HepG2 (cell line): Measurements from ENCODE around the gene TBXAS1. TPM values are rescaled to one million over a fixed set of nuclear protein-coding genes. Genes with fewer than 3 reads are reported as not detected.

Experiments used
- CHD4 ChIP-seq: fragments of 200-600 bp; sonication (generic); IDR thresholded peaks from 2 replicates; pipeline ENCODE4 v1.7.0; 2017; ENCODE audit warnings: mild to moderate bottlenecking, low read length, borderline replicate concordance
- GATAD1 ChIP-seq: IDR thresholded peaks from 2 replicates; pipeline ENCODE4 v1.6.1; 2016; ENCODE audit warnings: missing genetic modification reagents, missing compliant biosample characterization
- NFKBIZ ChIP-seq: IDR thresholded peaks from 2 replicates; pipeline ENCODE4 v1.6.1; 2018; ENCODE audit warnings: missing genetic modification reagents, missing compliant biosample characterization
- REPIN1 ChIP-seq: sonication (generic); formaldehyde crosslinking; IDR thresholded peaks from 2 replicates; pipeline ENCODE4 v1.8.0; 2022; ENCODE audit warnings: missing genetic modification reagents, low read depth, mild to moderate bottlenecking, borderline replicate concordance
- RXRA ChIP-seq: sonication (generic); formaldehyde crosslinking; IDR thresholded peaks from 2 replicates; pipeline ENCODE4 v1.5.1; 2020; ENCODE audit warnings: missing genetic modification reagents
- SIN3A ChIP-seq: IDR thresholded peaks from 2 replicates; pipeline ENCODE4 v1.6.1; 2011; ENCODE audit warnings: low read depth, mild to moderate bottlenecking, control low read depth, low read length, borderline replicate concordance
- SIX1 ChIP-seq: sonication (generic); formaldehyde crosslinking; IDR thresholded peaks from 2 replicates; pipeline ENCODE4 v1.4.0; 2020; ENCODE audit warnings: missing genetic modification reagents, borderline replicate concordance
- SP1 ChIP-seq, 2 experiments: fragments of 450-650 bp in 1 of 2; sonication (generic) in 1 of 2; formaldehyde crosslinking in 1 of 2; IDR thresholded peaks; 2 replicates each; pipeline versions ENCODE4 v1.4.0 to v1.6.1; 2016 to 2020; ENCODE audit warnings: missing genetic modification reagents in 1 of 2
- SUZ12 ChIP-seq: fragments of 150-350 bp; IDR thresholded peaks from 2 replicates; pipeline ENCODE4 v1.6.1; 2014; ENCODE audit warnings: low read depth, low read length
- TRIM24 ChIP-seq: sonication (generic); formaldehyde crosslinking; IDR thresholded peaks from 2 replicates; pipeline ENCODE4 v1.8.0; 2022; ENCODE audit warnings: mild to moderate bottlenecking, missing genetic modification reagents
- YEATS2 ChIP-seq: sonication (generic); formaldehyde crosslinking; IDR thresholded peaks from 2 replicates; pipeline ENCODE4 v1.4.0; 2020; ENCODE audit warnings: missing genetic modification reagents, borderline replicate concordance
- ZHX2 ChIP-seq, 2 experiments: sonication (generic) in 1 of 2; formaldehyde crosslinking in 1 of 2; IDR thresholded peaks; 2 replicates each; pipeline versions ENCODE4 v1.6.1 to v1.9.0; 2014 to 2022; ENCODE audit warnings: antibody characterized with exemption in 1 of 2, borderline replicate concordance in 1 of 2, inconsistent platforms in 1 of 2, low read depth in 1 of 2, missing genetic modification reagents in 1 of 2
- ZNF160 ChIP-seq: sonication (generic); formaldehyde crosslinking; IDR thresholded peaks from 2 replicates; pipeline ENCODE4 v1.8.0; 2022; ENCODE audit warnings: mild to moderate bottlenecking, inconsistent platforms, missing genetic modification reagents
- ZNF224 ChIP-seq: sonication (generic); formaldehyde crosslinking; IDR thresholded peaks from 2 replicates; pipeline ENCODE4 v1.5.0; 2020; ENCODE audit warnings: mild to moderate bottlenecking, missing genetic modification reagents
- ZNF556 ChIP-seq: sonication (generic); formaldehyde crosslinking; IDR thresholded peaks from 2 replicates; pipeline ENCODE4 v1.4.0; 2020; ENCODE audit warnings: mild to moderate bottlenecking, missing genetic modification reagents, borderline replicate concordance
- polyA plus RNA-seq, 8 experiments: library from polyadenylated mRNA; depleted of rRNA in 3 of 8; stranded (reverse) in 7 of 8; unstranded in 1 of 8; fragments of >200 nt; fragmentation: Illumina TruSeq in 4 of 8; extraction: Trizol in 4 of 8; gene quantifications; 2 replicates each; pipeline versions ENCODE4 v1.2.1 to v1.2.3, GENCODE V29; 2011 to 2016; ENCODE audit warnings: low read depth in 4 of 8, missing spikeins in 1 of 8, mixed read lengths in 1 of 8; ENCODE audit not compliant: insufficient read depth in 1 of 8
- total RNA-seq, 5 experiments: library from RNA; depleted of rRNA; stranded (reverse); fragments of >200 nt; fragmentation: Illumina TruSeq; extraction: Trizol; gene quantifications; 2 replicates each; pipeline ENCODE4 v1.2.3, GENCODE V29; 2016; ENCODE audit warnings: low read depth in 1 of 5
- TF ChIP-seq, protein P1 (sequence below): sonication (generic); formaldehyde crosslinking; IDR thresholded peaks from 2 replicates; pipeline ENCODE4 v1.8.0; 2022; ENCODE audit warnings: missing genetic modification reagents, mild to moderate bottlenecking, borderline replicate concordance
- TF ChIP-seq, protein P2 (sequence below): sonication (generic); formaldehyde crosslinking; IDR thresholded peaks from 2 replicates; pipeline ENCODE4 v1.4.0; 2020; ENCODE audit warnings: missing genetic modification reagents, low read depth, mild to moderate bottlenecking, borderline replicate concordance
- TF ChIP-seq, protein P3 (sequence below): sonication (generic); formaldehyde crosslinking; IDR thresholded peaks from 2 replicates; pipeline ENCODE4 v1.4.0; 2020; ENCODE audit warnings: mild to moderate bottlenecking, low read depth, missing genetic modification reagents

The TBXAS1 gene
- total and polyA plus RNA-seq, 2 of the 13 experiments (the other 11 are each of a cell fraction or from before 2014, with no cell fraction given) = 4.0 to 4.9 TPM

DNA sequence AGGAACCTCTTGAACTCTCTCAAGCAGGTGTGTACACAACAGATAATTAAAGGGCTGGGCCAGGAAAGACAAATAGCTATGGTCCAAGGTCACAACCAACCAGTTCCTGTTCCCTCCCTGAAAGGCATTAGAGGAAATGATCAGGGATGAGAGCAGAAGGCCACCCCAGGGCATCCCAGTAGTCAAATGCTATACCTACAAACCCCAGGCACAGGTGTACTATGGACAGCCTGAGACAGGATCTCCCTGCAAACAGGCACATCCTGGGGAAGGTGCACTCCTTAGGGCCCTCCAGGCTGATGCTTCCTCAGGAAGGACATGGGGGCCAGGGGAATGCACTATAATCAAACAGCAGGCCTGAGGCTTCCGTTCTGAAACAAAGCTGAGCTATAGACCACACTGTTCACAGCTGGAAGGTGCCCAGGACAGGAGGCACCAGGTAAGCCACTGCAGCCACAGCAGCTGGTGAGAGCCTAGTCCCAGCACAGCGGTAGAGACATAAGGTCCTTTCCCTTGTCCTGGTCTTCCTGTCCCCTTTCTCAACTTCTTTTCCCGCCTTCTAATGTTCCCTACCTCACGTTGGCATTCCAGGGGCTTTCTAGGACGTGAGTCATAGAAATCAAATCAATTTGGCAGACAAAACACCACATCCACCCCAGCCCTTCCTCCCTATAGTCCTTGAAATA is 220.4 kb downstream of the TBXAS1 start (continued):
- TF ChIP-seq SP1 (IDR thresholded peaks at IDR 0.05) = no peak
- TF ChIP-seq SP1 (CRISPR knock-in tag; IDR thresholded peaks at IDR 0.05) = peak; percentile 57; the same call in 1 of the 2 replicates
- no peak for TF ChIP-seq ZHX2 (IDR thresholded peaks at IDR 0.05; ENCODE audit: low read depth)
- TF ChIP-seq ZHX2 (CRISPR knock-in tag; IDR thresholded peaks at IDR 0.05; ENCODE audit: borderline replicate concordance) = peak; percentile 51; the same call in 1 of the 2 replicates
- 0 out of 2 replicates have a peak, but pooled peaks have one; percentile 9 for TF ChIP-seq SIN3A
- peak; percentile 89 for TF ChIP-seq NFKBIZ
- TF ChIP-seq GATAD1 (CRISPR knock-in tag) = peak; percentile 66
- peak; percentile 91; the same call in 1 of the 2 replicates for TF ChIP-seq REPIN1
- peak; percentile 86 for TF ChIP-seq ZNF556 (CRISPR knock-in tag)
- TF ChIP-seq SIX1 (CRISPR knock-in tag) = peak; percentile 71; the same call in 1 of the 2 replicates
- TF ChIP-seq, protein P1, sequence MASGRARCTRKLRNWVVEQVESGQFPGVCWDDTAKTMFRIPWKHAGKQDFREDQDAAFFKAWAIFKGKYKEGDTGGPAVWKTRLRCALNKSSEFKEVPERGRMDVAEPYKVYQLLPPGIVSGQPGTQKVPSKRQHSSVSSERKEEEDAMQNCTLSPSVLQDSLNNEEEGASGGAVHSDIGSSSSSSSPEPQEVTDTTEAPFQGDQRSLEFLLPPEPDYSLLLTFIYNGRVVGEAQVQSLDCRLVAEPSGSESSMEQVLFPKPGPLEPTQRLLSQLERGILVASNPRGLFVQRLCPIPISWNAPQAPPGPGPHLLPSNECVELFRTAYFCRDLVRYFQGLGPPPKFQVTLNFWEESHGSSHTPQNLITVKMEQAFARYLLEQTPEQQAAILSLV (CRISPR knock-in tag) = peak; percentile 32; the same call in 1 of the 2 replicates
- TF ChIP-seq YEATS2 (CRISPR knock-in tag) = peak; percentile 71; the same call in 1 of the 2 replicates
- TF ChIP-seq ZNF224 = peak; percentile 61; the same call in 1 of the 2 replicates
- TF ChIP-seq TRIM24 = peak; percentile 70; the same call in 1 of the 2 replicates
- peak; percentile 55; the same call in 1 of the 2 replicates for TF ChIP-seq ZNF160 (CRISPR knock-in tag)
- TF ChIP-seq, protein P2, sequence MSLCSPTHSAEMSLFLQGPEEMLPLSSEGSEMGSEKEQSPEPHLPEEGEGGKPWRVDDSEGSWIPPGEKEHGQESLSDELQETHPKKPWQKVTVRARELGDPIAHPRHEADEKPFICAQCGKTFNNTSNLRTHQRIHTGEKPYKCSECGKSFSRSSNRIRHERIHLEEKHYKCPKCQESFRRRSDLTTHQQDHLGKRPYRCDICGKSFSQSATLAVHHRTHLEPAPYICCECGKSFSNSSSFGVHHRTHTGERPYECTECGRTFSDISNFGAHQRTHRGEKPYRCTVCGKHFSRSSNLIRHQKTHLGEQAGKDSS = peak; percentile 84; the same call in 1 of the 2 replicates
- no peak for TF ChIP-seq SUZ12
- no peak for TF ChIP-seq CHD4
- peak; percentile 98 for TF ChIP-seq RXRA (CRISPR knock-in tag)
- TF ChIP-seq, protein P3, sequence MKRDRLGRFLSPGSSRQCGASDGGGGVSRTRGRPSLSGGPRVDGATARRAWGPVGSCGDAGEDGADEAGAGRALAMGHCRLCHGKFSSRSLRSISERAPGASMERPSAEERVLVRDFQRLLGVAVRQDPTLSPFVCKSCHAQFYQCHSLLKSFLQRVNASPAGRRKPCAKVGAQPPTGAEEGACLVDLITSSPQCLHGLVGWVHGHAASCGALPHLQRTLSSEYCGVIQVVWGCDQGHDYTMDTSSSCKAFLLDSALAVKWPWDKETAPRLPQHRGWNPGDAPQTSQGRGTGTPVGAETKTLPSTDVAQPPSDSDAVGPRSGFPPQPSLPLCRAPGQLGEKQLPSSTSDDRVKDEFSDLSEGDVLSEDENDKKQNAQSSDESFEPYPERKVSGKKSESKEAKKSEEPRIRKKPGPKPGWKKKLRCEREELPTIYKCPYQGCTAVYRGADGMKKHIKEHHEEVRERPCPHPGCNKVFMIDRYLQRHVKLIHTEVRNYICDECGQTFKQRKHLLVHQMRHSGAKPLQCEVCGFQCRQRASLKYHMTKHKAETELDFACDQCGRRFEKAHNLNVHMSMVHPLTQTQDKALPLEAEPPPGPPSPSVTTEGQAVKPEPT = peak; percentile 90; the same call in 1 of the 2 replicates
